ENCODE results near the gene PTPRD. TPM values are rescaled to one million over a fixed set of nuclear protein-coding genes. Genes with fewer than 3 reads are reported as not detected.

The PTPRD gene
- total RNA-seq, 2 experiments from 2014 or later, result not detected

DNA sequence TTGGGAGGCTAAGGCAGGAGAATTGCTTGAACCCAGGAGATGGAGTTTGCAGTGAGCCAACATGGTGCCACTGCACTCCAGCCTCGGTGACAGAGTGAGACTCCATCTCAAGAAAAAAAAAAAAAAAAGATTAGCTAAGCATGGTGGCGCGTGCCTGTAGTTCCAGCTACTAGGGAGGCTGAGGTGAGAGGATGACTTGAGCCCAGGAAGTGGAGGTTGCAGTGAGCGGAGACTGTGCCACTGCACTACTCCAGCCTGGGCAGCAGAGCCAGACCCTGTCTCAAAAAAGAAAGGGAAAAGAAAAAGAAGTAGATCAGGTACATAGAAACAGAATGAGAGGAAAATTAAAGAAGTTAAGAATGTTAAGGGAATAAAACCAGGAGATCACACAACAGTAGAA, 1886.1 kb downstream of the PTPRD start:
- no peaks in the 10 kb centered on the region for H3K27me3 Mint-ChIP-seq (ENCODE audit: low read depth)
- CTCF ChIA-PET, result no interaction called here
- no peak for ATAC-seq

GRCh38 chr9:8725635-8726034, 1887.2 kb downstream of the PTPRD start:
- Mint-ChIP-seq H3K4me1 (ENCODE audit: low read depth) (no peaks in the 10 kb centered on the region), H3K27ac (no peak overlapping the region), H3K36me3 (ENCODE audit: low read depth) (no peaks in the 10 kb centered on the region), H3K9me3 (ENCODE audit: insufficient read depth) (no peaks in the 10 kb centered on the region), H3K27me3 (ENCODE audit: low read depth) (no peaks in the 10 kb centered on the region), H3K4me3 (no peak overlapping the region)
- POLR2A ChIA-PET, result no interaction called here
- CTCF ChIA-PET, result no interaction called here
- DNase-seq (no peak), ATAC-seq (no peak)

More for the DNA sequence above, 1886.1 kb downstream of the PTPRD start:
- Mint-ChIP-seq H3K4me3 (no peak overlapping the region), H3K9me3 (ENCODE audit: insufficient read depth) (no peaks in the 10 kb centered on the region), H3K27ac (no peak overlapping the region), H3K36me3 (ENCODE audit: low read depth) (no peaks in the 10 kb centered on the region), H3K4me1 (ENCODE audit: low read depth) (no peaks in the 10 kb centered on the region)
- POLR2A ChIA-PET, result no interaction called here
- no peak for DNase-seq

- CTCF ChIA-PET, result no interaction called here
Observed at GRCh38 chr9:8724284-8725018, 1888.4 kb downstream of the PTPRD start.

DNA sequence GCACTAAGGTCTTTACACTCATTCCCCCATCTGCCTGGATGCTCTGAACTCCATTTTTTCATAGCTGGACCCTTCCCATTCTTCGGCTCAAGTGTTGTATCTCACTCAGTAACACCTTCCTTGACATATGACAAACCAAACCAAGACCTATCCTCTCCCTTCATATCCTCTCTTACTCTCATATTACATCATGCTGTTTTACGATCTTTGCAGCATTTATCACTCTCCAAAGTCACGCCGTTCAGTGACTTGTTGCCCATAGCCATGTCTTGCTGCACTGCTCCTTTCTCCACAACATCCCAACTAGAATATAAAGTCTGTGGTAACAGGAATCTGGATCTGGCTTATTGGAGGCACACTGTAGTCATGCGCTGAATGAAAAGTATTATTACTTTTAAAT, 1889.6 kb downstream of the PTPRD start:
- ChIA-PET CTCF (no interaction called here), POLR2A (no interaction called here)
- no peaks in the 10 kb centered on the region for H3K9me3 Mint-ChIP-seq (ENCODE audit: insufficient read depth)
- no peaks in the 10 kb centered on the region for H3K36me3 Mint-ChIP-seq (ENCODE audit: low read depth)
- no peaks in the 10 kb centered on the region for H3K4me1 Mint-ChIP-seq (ENCODE audit: low read depth)
- H3K27ac Mint-ChIP-seq, result no peak overlapping the region
- ATAC-seq (no peak), DNase-seq (no peak)
- H3K4me3 Mint-ChIP-seq, result no peak overlapping the region
- H3K27me3 Mint-ChIP-seq (ENCODE audit: low read depth), result no peaks in the 10 kb centered on the region

More at GRCh38 chr9:8724284-8725018, 1888.4 kb downstream of the PTPRD start:
- Mint-ChIP-seq H3K36me3 (ENCODE audit: low read depth) (no peaks in the 10 kb centered on the region), H3K9me3 (ENCODE audit: insufficient read depth) (no peaks in the 10 kb centered on the region), H3K27me3 (ENCODE audit: low read depth) (no peaks in the 10 kb centered on the region), H3K4me1 (ENCODE audit: low read depth) (no peaks in the 10 kb centered on the region), H3K4me3 (no peak overlapping the region), H3K27ac (no peak overlapping the region)
- no peak for ATAC-seq
- DNase-seq, result no peak
- POLR2A ChIA-PET, result interaction anchor here (0.7 kb wide), 1 partner anchor 87 kb away, joined by 3 read pairs; no protein-coding TSS in a partner anchor

DNA sequence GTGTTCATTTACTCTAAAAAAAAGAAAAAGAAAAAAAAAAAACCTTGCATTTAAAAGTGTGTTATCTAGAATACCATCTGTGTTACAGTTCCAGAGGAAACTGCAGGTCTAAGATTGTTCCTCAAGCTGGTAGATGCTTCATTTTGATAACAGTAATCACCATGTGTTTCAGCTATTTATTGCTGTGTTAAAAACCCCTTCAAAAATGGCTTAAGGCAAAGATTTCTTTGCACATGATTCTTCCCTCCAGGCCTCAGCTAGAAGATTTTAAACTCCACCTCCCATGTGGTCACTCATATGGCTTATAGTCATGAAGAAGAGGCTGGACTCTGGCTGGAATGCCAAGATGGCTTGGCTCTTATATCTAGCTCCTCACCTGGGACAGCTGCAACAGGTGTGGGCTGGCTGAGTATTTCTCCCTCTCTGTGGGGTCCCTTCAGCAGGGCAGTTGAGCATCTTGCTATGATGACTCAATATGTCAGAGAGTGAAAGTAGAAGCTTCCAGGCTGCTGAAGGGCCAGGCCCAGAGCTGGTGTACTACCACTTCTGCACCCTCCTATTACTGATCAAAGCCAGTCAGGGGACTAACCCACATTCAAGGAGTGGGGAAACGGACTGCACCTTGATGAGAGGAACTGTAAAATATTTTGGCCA, 1892.8 kb downstream of the PTPRD start:
- Mint-ChIP-seq H3K27ac (no peak overlapping the region), H3K4me3 (no peak overlapping the region), H3K4me1 (ENCODE audit: low read depth) (no peaks in the 10 kb centered on the region), H3K27me3 (ENCODE audit: low read depth) (no peaks in the 10 kb centered on the region), H3K9me3 (ENCODE audit: insufficient read depth) (no peaks in the 10 kb centered on the region), H3K36me3 (ENCODE audit: low read depth) (no peaks in the 10 kb centered on the region)
- ChIA-PET POLR2A (no interaction called here), CTCF (no interaction called here)
- DNase-seq (no peak), ATAC-seq (no peak)

GRCh38 chr9:8718121-8718725, 1894.6 kb downstream of the PTPRD start:
- no peaks in the 10 kb centered on the region for H3K9me3 Mint-ChIP-seq (ENCODE audit: insufficient read depth)
- H3K36me3 Mint-ChIP-seq (ENCODE audit: low read depth), result no peaks in the 10 kb centered on the region
- no peaks in the 10 kb centered on the region for H3K27me3 Mint-ChIP-seq (ENCODE audit: low read depth)
- ChIA-PET CTCF (no interaction called here), POLR2A (interaction anchor here (0.7 kb wide), 1 partner anchor 24 kb away, joined by 3 read pairs; no protein-coding TSS in a partner anchor)
- H3K4me3 Mint-ChIP-seq, result no peak overlapping the region
- no peak overlapping the region for H3K27ac Mint-ChIP-seq
- H3K4me1 Mint-ChIP-seq (ENCODE audit: low read depth), result no peaks in the 10 kb centered on the region
- DNase-seq, result no peak
- no peak for ATAC-seq

GRCh38 chr9:8717146-8717545, 1895.7 kb downstream of the PTPRD start:
- Mint-ChIP-seq H3K4me1 (ENCODE audit: low read depth) (no peaks in the 10 kb centered on the region), H3K9me3 (ENCODE audit: insufficient read depth) (no peaks in the 10 kb centered on the region), H3K27ac (no peak overlapping the region), H3K27me3 (ENCODE audit: low read depth) (no peaks in the 10 kb centered on the region), H3K36me3 (ENCODE audit: low read depth) (no peaks in the 10 kb centered on the region), H3K4me3 (no peak overlapping the region)
- ChIA-PET CTCF (no interaction called here), POLR2A (no interaction called here)
- ATAC-seq, result no peak
- DNase-seq, result no peak

- no peak for DNase-seq
- ATAC-seq, result no peak
- H3K27ac Mint-ChIP-seq, result no peak overlapping the region
- CTCF ChIA-PET, result no interaction called here
- H3K36me3 Mint-ChIP-seq (ENCODE audit: low read depth), result no peaks in the 10 kb centered on the region
- POLR2A ChIA-PET, result no interaction called here
- H3K4me1 Mint-ChIP-seq (ENCODE audit: low read depth), result no peaks in the 10 kb centered on the region
- no peak overlapping the region for H3K4me3 Mint-ChIP-seq
- H3K27me3 Mint-ChIP-seq (ENCODE audit: low read depth), result no peaks in the 10 kb centered on the region
- no peaks in the 10 kb centered on the region for H3K9me3 Mint-ChIP-seq (ENCODE audit: insufficient read depth)
Observed at GRCh38 chr9:8715788-8716187, 1897.0 kb downstream of the PTPRD start.

DNA sequence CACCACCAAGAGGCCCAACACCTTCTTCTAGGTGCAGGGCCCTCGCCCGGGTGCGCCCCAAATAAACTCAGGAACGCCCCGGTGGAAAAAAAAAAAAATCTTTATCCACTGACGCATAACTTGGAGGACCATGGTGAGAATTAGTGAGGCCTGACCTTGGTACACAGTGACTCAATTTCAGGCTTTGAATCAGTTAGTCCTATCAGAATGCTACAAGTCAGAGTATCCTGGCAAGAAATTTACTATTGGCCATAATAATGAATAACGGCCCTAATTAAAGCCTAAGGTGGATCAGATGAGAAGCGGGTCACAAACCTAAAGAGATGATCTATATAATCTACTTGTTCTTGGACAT, 1899.0 kb downstream of the PTPRD start:
- ChIA-PET POLR2A (no interaction called here), CTCF (no interaction called here)
- Mint-ChIP-seq H3K4me3 (no peak overlapping the region), H3K4me1 (ENCODE audit: low read depth) (no peaks in the 10 kb centered on the region), H3K27me3 (ENCODE audit: low read depth) (no peaks in the 10 kb centered on the region), H3K36me3 (ENCODE audit: low read depth) (no peaks in the 10 kb centered on the region), H3K9me3 (ENCODE audit: insufficient read depth) (no peaks in the 10 kb centered on the region), H3K27ac (no peak overlapping the region)
- ATAC-seq, result no peak
- DNase-seq, result no peak

DNA sequence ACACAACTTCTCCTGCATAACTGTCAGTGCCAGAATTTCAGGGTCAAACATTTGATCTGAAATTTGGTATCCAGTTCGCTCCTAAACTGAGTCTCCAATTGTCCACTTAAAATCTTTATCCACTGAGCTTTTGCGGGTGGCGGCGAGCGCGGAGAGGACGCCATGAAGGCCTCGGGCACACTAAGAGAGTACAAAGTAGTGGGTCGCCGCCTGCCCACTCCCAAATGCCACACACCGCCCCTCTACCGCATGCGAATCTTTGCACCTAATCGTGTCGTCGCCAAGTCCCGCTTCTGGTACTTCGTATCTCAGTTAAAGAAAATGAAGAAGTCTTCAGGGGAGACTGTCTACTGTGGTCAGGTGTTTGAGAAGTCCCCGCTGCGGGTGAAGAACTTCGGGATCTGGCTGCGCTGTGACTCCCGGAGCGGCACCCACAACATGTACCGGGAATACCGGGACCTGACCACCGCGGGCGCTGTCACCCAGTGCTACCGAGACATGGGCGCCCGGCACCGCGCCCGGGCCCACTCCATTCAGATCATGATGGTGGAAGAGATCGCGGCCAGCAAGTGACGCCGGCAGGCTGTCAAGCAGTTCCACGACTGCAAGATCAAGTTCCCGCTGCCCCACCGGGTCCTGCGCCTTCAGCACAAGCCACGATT, 1899.5 kb downstream of the PTPRD start:
- ATAC-seq (no peak), DNase-seq (no peak)
- Mint-ChIP-seq H3K4me1 (ENCODE audit: low read depth) (no peaks in the 10 kb centered on the region), H3K27me3 (ENCODE audit: low read depth) (no peaks in the 10 kb centered on the region), H3K36me3 (ENCODE audit: low read depth) (no peaks in the 10 kb centered on the region), H3K4me3 (no peak overlapping the region), H3K9me3 (ENCODE audit: insufficient read depth) (no peaks in the 10 kb centered on the region), H3K27ac (no peak overlapping the region)
- CTCF ChIA-PET, result no interaction called here
- POLR2A ChIA-PET, result no interaction called here

DNA sequence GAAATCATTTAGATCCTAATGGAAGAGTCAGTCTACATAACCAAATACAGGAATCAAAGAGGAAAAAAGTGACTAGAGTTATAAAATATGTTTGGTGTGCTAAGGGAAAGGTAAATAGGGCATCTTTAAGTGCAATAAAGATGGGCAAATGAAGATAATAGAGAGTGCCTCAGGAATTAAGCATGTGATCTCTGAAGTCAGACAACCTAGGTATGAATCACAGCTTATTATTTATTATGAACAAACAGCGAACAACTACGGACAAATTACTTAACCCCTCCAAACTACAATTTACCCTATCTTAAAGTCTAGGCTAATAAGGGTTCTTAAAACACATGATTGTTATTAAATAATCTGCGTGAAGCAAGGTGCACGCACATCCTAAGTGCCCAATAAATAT, 1903.1 kb downstream of the PTPRD start:
- H3K27ac Mint-ChIP-seq, result no peak overlapping the region
- no peak for DNase-seq
- no peaks in the 10 kb centered on the region for H3K9me3 Mint-ChIP-seq (ENCODE audit: insufficient read depth)
- H3K4me3 Mint-ChIP-seq, result no peak overlapping the region
- POLR2A ChIA-PET, result no interaction called here
- H3K36me3 Mint-ChIP-seq (ENCODE audit: low read depth), result no peaks in the 10 kb centered on the region
- H3K4me1 Mint-ChIP-seq (ENCODE audit: low read depth), result no peaks in the 10 kb centered on the region
- no peaks in the 10 kb centered on the region for H3K27me3 Mint-ChIP-seq (ENCODE audit: low read depth)
- ATAC-seq, result no peak
- CTCF ChIA-PET, result no interaction called here

DNA sequence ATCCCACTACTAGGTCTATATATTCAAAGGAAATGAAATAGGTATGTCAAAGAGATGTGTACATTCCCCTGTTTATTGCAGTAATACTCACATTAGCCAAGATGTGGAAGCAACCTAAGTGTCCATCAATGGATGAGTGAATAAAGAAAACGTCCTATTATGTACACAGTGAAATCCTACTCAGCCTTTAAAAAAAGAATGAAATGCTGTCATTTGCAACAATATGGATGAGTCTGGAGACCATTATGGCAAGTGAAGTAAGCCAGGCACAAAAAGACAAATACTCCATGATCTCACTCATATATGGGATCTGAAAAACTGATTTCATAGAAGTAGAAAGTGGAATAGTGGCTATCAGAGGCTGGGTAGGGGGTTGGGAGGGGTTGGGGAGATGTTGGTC, 1904.1 kb downstream of the PTPRD start:
- DNase-seq (no peak), ATAC-seq (no peak)
- Mint-ChIP-seq H3K9me3 (ENCODE audit: insufficient read depth) (no peaks in the 10 kb centered on the region), H3K4me3 (no peak overlapping the region), H3K27ac (no peak overlapping the region), H3K36me3 (ENCODE audit: low read depth) (no peaks in the 10 kb centered on the region), H3K27me3 (ENCODE audit: low read depth) (no peaks in the 10 kb centered on the region), H3K4me1 (ENCODE audit: low read depth) (no peaks in the 10 kb centered on the region)
- CTCF ChIA-PET, result no interaction called here
- POLR2A ChIA-PET, result no interaction called here

Measured in activated CD8-positive, alpha-beta T cell treated with anti-CD3 and anti-CD28 coated beads, Interleukin-2, amount 10 ng/mL, durations not matched to agents 7 days and 5 days (primary cell).